Measurements from ENCODE around the gene SLC44A1.

Gene SLC44A1

DNA sequence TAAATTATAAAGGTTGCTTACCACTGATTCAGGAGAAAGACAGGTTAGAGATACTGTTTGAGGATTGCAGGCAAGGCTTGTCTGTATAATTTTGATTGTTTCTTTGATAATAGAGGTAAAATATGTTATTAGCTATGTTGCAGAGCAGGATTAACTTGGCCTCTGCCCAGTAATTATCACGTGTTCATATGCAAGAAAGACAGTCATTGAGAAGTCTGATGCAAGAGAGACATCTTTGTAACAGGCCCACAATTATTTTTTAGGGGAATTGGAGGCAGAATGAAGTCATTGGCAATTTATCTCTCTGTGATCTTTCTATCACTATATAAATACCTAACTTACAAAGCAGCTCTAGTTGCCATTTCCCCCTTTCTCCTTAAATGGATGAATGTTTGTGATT, 46.0 kb downstream of the SLC44A1 start:
- peak; percentile 44 for DNase-seq (ENCODE audit: low read depth)
- no peak overlapping the region for H3K9ac ChIP-seq (ENCODE audit: low read length)
- H3K4me3 ChIP-seq (ENCODE audit: low read length), result peak overlapping the region; percentile 24
- peaks cover 19% of the 10 kb centered on the region for H3K4me1 ChIP-seq (ENCODE audit: control insufficient read depth, insufficient read depth, low read length)
- no peaks in the 10 kb centered on the region for H3K27me3 ChIP-seq (replicated peaks; ENCODE audit: control insufficient read depth, insufficient read depth, low read length)
- no peaks in the 10 kb centered on the region for H3K36me3 ChIP-seq (ENCODE audit: control insufficient read depth, insufficient read depth, low read length, severe bottlenecking)
- no peaks in the 10 kb centered on the region for H3K9me3 ChIP-seq (ENCODE audit: control insufficient read depth, low read length)

- Histone ChIP-seq H3K9me3 (ENCODE audit: control insufficient read depth, low read length) (no peaks in the 10 kb centered on the region), H3K4me1 (ENCODE audit: control insufficient read depth, insufficient read depth, low read length) (peaks cover 22% of the 10 kb centered on the region), H3K27me3 (replicated peaks; ENCODE audit: control insufficient read depth, insufficient read depth, low read length) (no peaks in the 10 kb centered on the region), H3K9ac (ENCODE audit: low read length) (no peak overlapping the region), H3K36me3 (ENCODE audit: control insufficient read depth, insufficient read depth, low read length, severe bottlenecking) (no peaks in the 10 kb centered on the region), H3K4me3 (ENCODE audit: low read length) (peak overlapping the region; percentile 24)
- no peak for DNase-seq (ENCODE audit: low read depth)
Measured at GRCh38 chr9:105290954-105291353, 46.5 kb downstream of the SLC44A1 start.

DNA sequence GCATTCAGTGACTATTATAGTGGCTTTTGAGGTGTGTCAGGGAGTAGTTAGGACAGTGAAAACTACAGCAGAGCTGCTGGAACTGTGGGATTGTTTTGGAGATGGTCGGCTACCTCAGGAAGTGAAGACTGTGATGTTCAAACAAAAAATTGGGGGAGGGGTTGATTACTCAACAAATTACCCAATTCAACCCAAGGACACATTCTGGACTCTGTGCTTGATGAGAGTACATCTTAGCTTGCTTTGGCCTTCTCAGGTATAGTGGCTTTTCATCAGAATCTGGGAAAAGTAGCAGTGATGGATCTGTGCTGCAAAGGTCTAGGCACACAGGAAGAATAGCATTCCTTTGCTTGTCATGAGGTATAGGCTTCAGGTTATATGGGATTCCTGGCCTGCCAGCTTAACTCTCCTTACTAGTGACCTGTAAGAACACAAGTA, 47.0 kb downstream of the SLC44A1 start:
- H3K27me3 ChIP-seq (replicated peaks; ENCODE audit: control insufficient read depth, insufficient read depth, low read length), result no peaks in the 10 kb centered on the region
- no peak overlapping the region for H3K9ac ChIP-seq (ENCODE audit: low read length)
- H3K9me3 ChIP-seq (ENCODE audit: control insufficient read depth, low read length), result no peaks in the 10 kb centered on the region
- H3K36me3 ChIP-seq (ENCODE audit: control insufficient read depth, insufficient read depth, low read length, severe bottlenecking), result no peaks in the 10 kb centered on the region
- no peak for DNase-seq (ENCODE audit: low read depth)
- H3K4me3 ChIP-seq (ENCODE audit: low read length), result no peak overlapping the region
- H3K4me1 ChIP-seq (ENCODE audit: control insufficient read depth, insufficient read depth, low read length), result peaks cover 27% of the 10 kb centered on the region

DNA sequence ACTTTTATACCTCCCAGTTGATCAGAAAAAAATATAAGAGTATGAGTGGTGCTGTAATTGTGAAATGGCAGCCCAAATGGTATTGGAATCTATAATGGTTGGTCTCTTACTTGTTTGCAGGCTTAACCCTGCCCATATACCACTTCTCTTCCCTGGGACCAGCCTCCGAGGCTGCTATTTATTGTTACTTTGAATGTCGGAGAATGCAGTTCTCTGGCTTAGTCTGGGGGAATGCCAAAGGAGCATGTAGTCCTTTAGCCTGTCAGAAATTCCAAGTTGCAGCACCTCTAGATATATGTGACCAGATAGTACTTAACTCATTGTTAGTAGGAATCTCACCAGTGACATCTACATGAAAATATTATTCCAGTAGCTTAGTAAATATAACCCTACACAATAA, 47.5 kb downstream of the SLC44A1 start:
- no peaks in the 10 kb centered on the region for H3K9me3 ChIP-seq (ENCODE audit: control insufficient read depth, low read length)
- H3K27me3 ChIP-seq (replicated peaks; ENCODE audit: control insufficient read depth, insufficient read depth, low read length), result no peaks in the 10 kb centered on the region
- no peaks in the 10 kb centered on the region for H3K36me3 ChIP-seq (ENCODE audit: control insufficient read depth, insufficient read depth, low read length, severe bottlenecking)
- no peak overlapping the region for H3K4me3 ChIP-seq (ENCODE audit: low read length)
- no peak overlapping the region for H3K9ac ChIP-seq (ENCODE audit: low read length)
- H3K4me1 ChIP-seq (ENCODE audit: control insufficient read depth, insufficient read depth, low read length), result peaks cover 30% of the 10 kb centered on the region
- no peak for DNase-seq (ENCODE audit: low read depth)

GRCh38 chr9:105293408-105293807, 49.0 kb downstream of the SLC44A1 start:
- Histone ChIP-seq H3K4me3 (ENCODE audit: low read length) (no peak overlapping the region), H3K27me3 (replicated peaks; ENCODE audit: control insufficient read depth, insufficient read depth, low read length) (no peaks in the 10 kb centered on the region), H3K9ac (ENCODE audit: low read length) (no peak overlapping the region), H3K4me1 (ENCODE audit: control insufficient read depth, insufficient read depth, low read length) (peaks cover 42% of the 10 kb centered on the region), H3K36me3 (ENCODE audit: control insufficient read depth, insufficient read depth, low read length, severe bottlenecking) (no peaks in the 10 kb centered on the region), H3K9me3 (ENCODE audit: control insufficient read depth, low read length) (no peaks in the 10 kb centered on the region)
- DNase-seq (ENCODE audit: low read depth), result no peak

DNA sequence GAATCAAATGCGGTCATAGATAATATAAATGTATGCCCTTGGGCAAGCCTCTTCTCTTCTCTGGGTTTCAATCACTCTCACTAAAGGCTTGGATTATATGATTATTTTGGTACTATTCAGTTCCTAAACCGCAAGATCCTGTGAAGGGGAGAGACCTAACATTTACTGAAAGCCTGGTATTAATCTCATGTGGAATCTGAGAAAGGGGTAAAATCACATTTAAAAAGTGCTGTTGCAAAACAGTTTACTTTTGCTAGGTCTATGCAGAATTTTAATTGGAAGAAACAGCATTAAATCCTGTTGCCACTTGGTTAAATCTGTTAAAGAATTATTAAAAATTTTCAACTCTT, 50.7 kb downstream of the SLC44A1 start:
- no peak overlapping the region for H3K4me3 ChIP-seq (ENCODE audit: low read length)
- no peaks in the 10 kb centered on the region for H3K27me3 ChIP-seq (replicated peaks; ENCODE audit: control insufficient read depth, insufficient read depth, low read length)
- no peaks in the 10 kb centered on the region for H3K9me3 ChIP-seq (ENCODE audit: control insufficient read depth, low read length)
- H3K36me3 ChIP-seq (ENCODE audit: control insufficient read depth, insufficient read depth, low read length, severe bottlenecking), result peaks cover 15% of the 10 kb centered on the region
- no peak overlapping the region for H3K9ac ChIP-seq (ENCODE audit: low read length)
- H3K4me1 ChIP-seq (ENCODE audit: control insufficient read depth, insufficient read depth, low read length), result peaks cover 57% of the 10 kb centered on the region
- DNase-seq (ENCODE audit: low read depth), result no peak

DNA sequence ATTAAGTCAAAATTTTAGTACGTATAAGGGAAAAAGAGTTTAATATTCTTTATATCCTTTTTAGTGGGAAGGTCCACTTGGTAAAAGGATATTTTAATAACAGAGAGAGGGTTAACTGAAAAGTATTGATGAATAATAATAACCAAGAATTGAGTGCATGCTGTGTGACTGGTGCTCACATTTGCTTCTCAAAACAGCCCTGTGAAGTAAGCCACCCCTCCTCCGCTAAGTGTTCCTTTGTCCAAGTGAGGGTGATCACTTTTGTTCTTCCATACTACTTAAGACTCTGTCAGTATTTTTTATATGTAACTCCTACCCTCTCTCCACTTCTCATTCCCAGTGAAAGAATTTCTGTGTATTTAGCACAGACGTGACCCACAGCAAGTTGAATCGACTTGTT, 51.5 kb downstream of the SLC44A1 start:
- Histone ChIP-seq H3K4me3 (ENCODE audit: low read length) (no peak overlapping the region), H3K4me1 (ENCODE audit: control insufficient read depth, insufficient read depth, low read length) (peaks cover 53% of the 10 kb centered on the region)
- peak; percentile 30 for DNase-seq (ENCODE audit: low read depth)

GRCh38 chr9:105296445-105296844, 52.0 kb downstream of the SLC44A1 start:
- peaks cover 48% of the 10 kb centered on the region for H3K4me1 ChIP-seq (ENCODE audit: control insufficient read depth, insufficient read depth, low read length)
- H3K36me3 ChIP-seq (ENCODE audit: control insufficient read depth, insufficient read depth, low read length, severe bottlenecking), result peaks cover 26% of the 10 kb centered on the region
- DNase-seq (ENCODE audit: low read depth), result no peak
- no peaks in the 10 kb centered on the region for H3K9me3 ChIP-seq (ENCODE audit: control insufficient read depth, low read length)
- peak overlapping the region; percentile 57 for H3K9ac ChIP-seq (ENCODE audit: low read length)
- peak overlapping the region; percentile 33 for H3K4me3 ChIP-seq (ENCODE audit: low read length)
- H3K27me3 ChIP-seq (replicated peaks; ENCODE audit: control insufficient read depth, insufficient read depth, low read length), result no peaks in the 10 kb centered on the region

More for the DNA sequence above, 51.5 kb downstream of the SLC44A1 start:
- no peaks in the 10 kb centered on the region for H3K27me3 ChIP-seq (replicated peaks; ENCODE audit: control insufficient read depth, insufficient read depth, low read length)
- H3K9ac ChIP-seq (ENCODE audit: low read length), result no peak overlapping the region
- H3K9me3 ChIP-seq (ENCODE audit: control insufficient read depth, low read length), result no peaks in the 10 kb centered on the region
- H3K36me3 ChIP-seq (ENCODE audit: control insufficient read depth, insufficient read depth, low read length, severe bottlenecking), result peaks cover 22% of the 10 kb centered on the region

DNA sequence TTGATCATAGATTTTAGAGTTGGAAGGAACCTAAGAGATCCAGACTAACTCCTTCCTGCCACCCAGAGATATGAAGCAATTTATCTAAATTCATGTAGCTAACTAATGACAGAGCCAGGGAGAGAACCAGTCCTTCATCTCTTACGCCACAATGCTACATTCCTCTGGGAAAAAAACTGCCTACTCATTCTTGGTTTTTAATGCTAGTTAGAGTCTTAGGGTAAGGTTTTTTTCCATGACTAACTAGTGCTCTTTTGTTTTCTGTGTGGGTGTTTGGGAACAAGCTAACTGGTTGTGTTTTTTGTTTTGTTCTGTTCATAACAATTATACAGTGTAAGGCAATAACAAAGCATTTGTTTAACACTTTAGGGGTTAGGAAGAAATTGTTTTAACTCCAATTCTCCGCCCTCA, 52.4 kb downstream of the SLC44A1 start:
- Histone ChIP-seq H3K9me3 (ENCODE audit: control insufficient read depth, low read length) (no peaks in the 10 kb centered on the region), H3K4me3 (ENCODE audit: low read length) (peak overlapping the region; percentile 37), H3K4me1 (ENCODE audit: control insufficient read depth, insufficient read depth, low read length) (peaks cover 44% of the 10 kb centered on the region), H3K9ac (ENCODE audit: low read length) (peak overlapping the region; percentile 57), H3K36me3 (ENCODE audit: control insufficient read depth, insufficient read depth, low read length, severe bottlenecking) (peaks cover 26% of the 10 kb centered on the region), H3K27me3 (replicated peaks; ENCODE audit: control insufficient read depth, insufficient read depth, low read length) (no peaks in the 10 kb centered on the region)
- peak; percentile 97 for DNase-seq (ENCODE audit: low read depth)

DNA sequence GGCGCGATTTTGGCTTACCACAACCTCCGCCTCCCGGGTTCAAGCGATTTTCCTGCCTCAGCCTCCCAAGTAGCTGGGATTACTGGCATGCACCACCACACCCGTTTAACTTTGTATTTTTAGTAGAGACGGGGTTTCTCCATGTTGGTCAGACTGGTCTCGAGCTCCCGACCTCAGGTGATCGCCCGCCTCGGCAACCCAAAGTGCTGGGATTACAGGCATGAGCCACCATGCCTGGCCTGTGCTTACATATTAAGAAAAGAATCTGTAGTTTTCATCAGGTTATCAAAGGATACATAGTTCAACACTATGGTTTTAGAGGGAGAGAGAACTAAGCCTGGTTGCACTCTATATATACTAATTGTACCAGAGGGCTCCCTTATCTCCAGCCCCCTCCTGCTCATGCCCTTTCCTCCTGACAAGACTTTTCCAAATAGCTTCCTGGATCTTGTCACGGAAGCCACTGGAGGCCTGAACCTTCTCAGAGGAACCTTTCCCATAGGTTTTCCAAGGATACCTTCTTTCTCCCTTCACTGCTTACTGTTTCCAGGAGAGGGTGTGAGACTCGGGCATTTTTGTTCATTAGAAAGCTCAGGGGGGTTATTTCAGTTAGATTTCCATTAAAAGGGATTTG, 53.1 kb downstream of the SLC44A1 start:
- Histone ChIP-seq H3K27me3 (replicated peaks; ENCODE audit: control insufficient read depth, insufficient read depth, low read length) (no peaks in the 10 kb centered on the region), H3K4me1 (ENCODE audit: control insufficient read depth, insufficient read depth, low read length) (peaks cover 41% of the 10 kb centered on the region), H3K4me3 (ENCODE audit: low read length) (peak overlapping the region; percentile 37), H3K9me3 (ENCODE audit: control insufficient read depth, low read length) (no peaks in the 10 kb centered on the region), H3K36me3 (ENCODE audit: control insufficient read depth, insufficient read depth, low read length, severe bottlenecking) (peaks cover 28% of the 10 kb centered on the region), H3K9ac (ENCODE audit: low read length) (peak overlapping the region; percentile 57)
- DNase-seq (ENCODE audit: low read depth), result no peak

DNA sequence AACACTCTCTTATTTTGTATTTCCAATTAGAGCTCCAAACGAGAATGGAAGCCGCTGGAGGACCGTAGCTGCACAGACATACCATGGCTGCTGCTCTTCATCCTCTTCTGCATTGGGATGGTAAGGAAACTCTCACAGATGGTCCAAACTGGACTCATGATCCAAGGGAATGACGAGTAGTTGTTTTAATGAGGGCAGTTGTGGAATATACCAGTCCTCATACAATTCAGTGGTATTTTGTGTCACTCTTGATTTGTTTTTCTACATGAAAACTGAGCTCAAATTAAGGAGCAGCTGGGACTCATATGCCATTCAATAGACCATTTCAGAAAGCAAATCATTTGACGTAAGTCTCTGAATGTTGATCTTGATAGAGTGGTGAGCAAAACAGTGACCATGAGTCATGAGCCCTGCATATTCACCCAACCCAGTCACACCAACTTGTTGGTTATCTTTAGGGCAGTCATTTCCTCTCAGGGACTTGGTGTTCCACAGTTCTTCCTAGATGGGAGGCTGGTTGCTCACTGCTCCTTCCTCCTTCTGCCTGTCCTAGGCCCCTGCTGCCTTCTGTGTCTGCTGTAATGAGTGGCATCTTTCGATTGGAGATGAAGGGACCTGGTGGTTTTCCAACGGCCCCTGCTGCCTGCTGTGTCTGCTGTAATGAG, 54.9 kb downstream of the SLC44A1 start:
- DNase-seq (ENCODE audit: low read depth), result peak; percentile 85
- no peaks in the 10 kb centered on the region for H3K27me3 ChIP-seq (replicated peaks; ENCODE audit: control insufficient read depth, insufficient read depth, low read length)
- H3K36me3 ChIP-seq (ENCODE audit: control insufficient read depth, insufficient read depth, low read length, severe bottlenecking), result peaks cover 44% of the 10 kb centered on the region
- no peaks in the 10 kb centered on the region for H3K9me3 ChIP-seq (ENCODE audit: control insufficient read depth, low read length)
- peak overlapping the region; percentile 20 for H3K9ac ChIP-seq (ENCODE audit: low read length)
- H3K4me1 ChIP-seq (ENCODE audit: control insufficient read depth, insufficient read depth, low read length), result peaks cover 41% of the 10 kb centered on the region
- no peak overlapping the region for H3K4me3 ChIP-seq (ENCODE audit: low read length)

Data from adipocyte (in vitro differentiated cells).